NCI-H345 treated with DMSO at 0.1 percent for 48 hours (cell line): Measurements from ENCODE around the gene SATB2.
A peak's percentile ranks its signal among the peaks of the same experiment; 100 is the strongest.

Source experiments
- DNase-seq: peaks from one replicate; lab custom pipeline; 2025; ENCODE audit not compliant: unreplicated experiment; lab: John Stamatoyannopoulos, UW

Gene SATB2

GRCh38 chr2:199457147-199458008 lies at the start of gene SATB2:
TSS of gene SATB2 (minus strand) at chr2:199457939. CDS start at chr2:199456037, 1,902 bp downstream.
- no peak for DNase-seq

- no peak for DNase-seq
Observed at GRCh38 chr2:199505755-199506403, 48.1 kb upstream of the SATB2 start.

DNA sequence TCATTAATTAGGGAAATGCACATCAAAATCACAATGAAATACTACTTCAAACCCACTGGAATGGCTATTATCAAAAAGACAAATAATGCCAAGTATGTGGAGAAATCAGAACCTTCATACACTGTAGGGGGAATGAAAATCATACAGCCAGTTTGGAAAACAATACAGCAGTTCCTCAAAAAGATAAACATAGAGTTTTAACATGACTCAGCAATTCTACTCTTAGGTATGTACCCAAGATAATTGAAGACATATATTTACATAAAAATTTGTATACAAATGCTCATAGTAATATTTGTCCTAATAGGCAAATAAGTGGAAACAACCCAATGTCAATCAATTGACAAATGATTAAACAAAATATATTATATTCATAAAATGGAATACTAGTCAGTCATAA lies 45.4 kb upstream of the SATB2 start:
- DNase-seq, result no peak

GRCh38 chr2:199499005-199499404 lies 41.3 kb upstream of the SATB2 start:
- DNase-seq, result no peak

DNA sequence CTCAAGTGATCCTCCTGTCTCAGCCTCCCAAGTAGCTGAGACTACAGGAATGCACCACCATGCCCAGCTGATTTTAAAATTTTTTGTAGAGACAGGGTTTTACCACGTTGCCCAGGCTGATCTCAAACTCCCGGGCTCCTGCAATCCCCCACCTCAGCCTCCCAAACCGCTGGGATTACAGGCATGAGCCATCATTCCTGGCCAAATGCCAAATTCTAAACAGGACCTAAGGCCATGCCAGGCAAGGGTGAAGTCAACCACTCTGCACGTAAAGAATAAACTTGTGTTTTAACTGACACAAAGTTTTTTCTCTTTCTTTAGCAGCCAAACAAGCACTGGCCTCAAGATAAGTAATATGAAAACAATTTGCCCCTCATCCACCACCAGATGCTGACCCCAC lies 37.4 kb upstream of the SATB2 start:
- no peak for DNase-seq

DNA sequence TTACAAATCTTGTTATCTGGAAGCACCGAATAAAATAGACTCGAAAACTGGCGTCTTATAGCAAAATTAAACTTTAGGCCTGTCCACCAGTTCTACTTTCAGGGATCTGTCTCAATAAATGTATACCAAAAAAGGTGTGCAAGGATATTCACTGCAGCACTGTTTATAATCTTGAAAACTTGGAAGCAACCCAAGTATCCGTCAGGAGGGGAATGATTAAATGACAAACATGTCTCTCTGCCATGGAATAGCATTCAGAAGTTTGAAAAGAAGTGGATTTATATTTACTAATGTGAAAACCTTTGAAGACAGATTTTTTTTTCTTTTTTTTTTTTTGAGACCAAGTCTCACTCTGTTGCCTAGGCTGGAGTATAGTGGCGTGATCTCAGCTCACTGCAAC lies 32.3 kb upstream of the SATB2 start:
- no peak for DNase-seq

DNA sequence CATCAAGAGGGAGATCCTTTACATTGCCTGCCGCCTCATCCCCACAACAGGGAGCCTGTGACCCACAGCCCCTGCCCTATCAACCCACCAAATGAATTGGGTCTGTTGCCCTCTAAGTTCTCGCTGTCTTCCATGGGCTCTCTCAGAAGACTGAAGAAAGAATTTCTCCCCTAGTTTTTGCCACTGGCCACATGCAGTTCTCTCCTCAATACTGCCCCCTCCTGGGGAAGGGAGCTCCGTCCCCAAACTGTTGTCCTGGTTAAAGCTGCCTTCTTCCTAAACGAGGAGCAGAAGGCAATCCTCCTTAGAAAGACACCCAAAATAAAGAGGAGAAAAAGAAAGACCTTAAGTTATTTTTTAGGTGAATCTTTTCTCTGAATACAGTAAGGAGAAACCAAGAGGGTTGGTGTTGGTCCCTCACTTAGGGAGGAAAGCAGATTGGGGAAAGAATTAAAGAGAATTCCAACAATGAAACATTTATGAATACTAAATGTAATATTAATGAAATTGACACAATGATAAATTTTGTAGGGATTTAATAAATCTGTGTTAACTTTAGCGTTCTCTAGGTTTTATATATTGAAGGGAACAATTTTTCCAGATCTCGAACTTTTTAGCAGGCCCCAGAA lies 31.1 kb upstream of the SATB2 start:
- DNase-seq, result no peak

DNA sequence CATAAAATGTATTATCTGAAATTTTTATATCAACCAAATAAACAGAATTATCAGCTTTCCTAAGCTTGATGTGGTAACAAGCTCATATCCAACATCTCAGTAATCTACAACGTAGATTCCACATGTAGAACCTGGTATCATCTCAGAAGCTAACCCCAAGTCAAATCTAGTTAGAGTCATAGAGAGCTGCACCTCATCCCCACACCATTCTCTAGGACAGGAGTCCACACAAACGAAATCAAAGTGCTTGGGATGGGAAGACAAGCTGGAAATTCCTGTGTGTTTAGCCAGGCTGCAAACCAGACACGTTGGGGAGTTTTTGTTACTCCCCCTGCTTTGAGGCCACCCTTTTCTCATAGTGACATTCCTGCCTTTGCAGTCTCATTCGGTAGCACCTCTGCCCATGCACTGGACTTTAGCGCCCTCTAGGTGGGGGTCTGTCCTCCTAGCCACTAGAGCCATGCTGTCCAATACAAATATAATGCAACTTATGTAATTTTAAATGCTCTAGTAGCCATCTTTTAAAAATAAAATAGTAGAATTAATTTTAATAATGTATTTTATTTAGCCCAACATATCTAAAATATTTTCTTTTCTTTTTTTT lies 28.1 kb upstream of the SATB2 start:
- DNase-seq, result peak; percentile 12

GRCh38 chr2:199484927-199485326 lies 27.2 kb upstream of the SATB2 start:
- no peak for DNase-seq

DNA sequence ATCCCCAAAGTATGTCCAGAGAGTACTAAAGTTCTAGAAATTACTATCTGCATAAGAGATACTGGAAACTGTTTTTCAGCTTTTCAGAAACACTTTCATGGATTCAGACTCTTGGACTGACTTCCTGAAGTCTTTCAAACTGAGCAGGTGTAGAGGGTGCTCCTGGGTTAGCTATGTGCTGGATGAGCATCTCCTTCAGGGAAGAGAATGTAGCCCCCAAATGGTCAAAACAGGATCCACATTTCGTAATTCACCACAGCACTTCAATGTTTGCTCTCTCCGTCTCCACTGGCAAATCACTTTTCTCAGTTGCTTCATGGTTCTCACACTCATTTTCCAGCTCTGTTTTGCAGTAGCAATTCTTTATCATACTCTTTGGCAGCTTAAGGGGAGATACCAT lies 23.2 kb upstream of the SATB2 start:
- no peak for DNase-seq

DNA sequence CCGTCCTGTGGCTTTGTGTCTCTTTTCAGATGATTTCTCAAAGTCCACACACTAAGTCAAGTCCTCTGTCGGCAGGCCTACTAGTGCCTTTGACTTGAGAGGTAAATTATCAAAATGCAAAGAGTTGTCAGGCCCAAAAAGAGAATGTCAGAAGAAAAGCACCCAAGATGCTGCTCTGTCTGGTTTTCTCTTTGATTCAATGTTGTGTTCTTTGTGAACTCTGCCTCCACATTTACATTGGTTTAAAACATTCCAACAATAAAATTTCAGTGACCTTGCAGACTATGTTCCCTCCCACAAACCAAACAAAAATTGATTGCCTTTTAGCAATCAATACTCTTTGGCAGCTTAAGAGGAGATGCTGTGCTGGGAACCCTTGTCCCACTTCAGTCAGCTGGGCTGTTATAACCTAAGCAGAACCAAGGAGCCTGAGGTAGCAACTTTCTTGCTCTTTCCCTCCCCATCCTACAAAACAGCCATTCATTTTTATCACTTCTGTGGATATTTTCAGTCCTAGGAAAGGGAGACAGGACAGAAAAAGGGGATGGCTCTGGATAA lies 19.6 kb upstream of the SATB2 start:
- DNase-seq, result no peak

GRCh38 chr2:199471443-199472057 lies 13.8 kb upstream of the SATB2 start:
- no peak for DNase-seq

GRCh38 chr2:199470672-199471442 lies 13.1 kb upstream of the SATB2 start:
- no peak for DNase-seq

GRCh38 chr2:199470361-199470671 lies 12.6 kb upstream of the SATB2 start:
- no peak for DNase-seq

- no peak for DNase-seq
Observed at GRCh38 chr2:199469514-199470360, 12.0 kb upstream of the SATB2 start.

- no peak for DNase-seq
Observed at GRCh38 chr2:199468561-199469513, 11.1 kb upstream of the SATB2 start.

DNA sequence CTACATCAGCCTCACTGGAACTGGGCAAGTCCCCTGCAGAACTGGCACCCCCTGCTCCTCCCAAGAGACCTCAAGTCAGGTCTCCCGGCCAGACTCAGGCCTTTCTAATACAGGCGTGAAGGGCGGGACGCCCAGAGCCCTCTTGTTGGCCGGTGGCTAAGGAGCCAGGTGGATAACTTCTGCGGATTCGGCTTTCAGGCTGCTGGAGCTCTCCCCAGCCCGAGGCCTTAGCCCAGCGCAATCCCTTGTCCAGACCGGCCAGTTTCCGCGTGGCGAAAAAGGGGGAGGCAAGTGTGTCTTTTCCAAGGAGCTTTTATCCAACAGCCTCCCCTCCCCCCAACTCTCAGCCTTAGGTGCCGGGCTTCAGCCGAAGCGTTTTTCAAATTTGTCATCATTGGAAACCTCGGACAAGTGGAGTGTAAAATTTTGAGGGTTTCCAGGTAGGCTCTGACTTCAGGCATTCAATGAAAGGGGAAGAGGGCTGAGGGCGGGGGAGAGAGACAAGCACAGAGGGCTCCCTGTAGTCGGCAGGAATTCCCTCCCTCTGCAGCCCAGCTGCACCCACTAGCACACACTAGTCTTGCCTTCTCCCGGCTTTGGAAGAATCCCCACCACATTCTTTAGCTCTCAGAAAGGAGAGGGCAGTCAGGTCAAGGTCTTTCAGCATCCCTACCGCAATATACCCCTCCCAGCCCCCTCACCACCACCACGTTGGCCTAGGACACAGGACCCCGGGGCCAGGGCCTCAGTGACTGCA lies 9.5 kb upstream of the SATB2 start:
- no peak for DNase-seq

GRCh38 chr2:199466692-199467065 lies 8.9 kb upstream of the SATB2 start:
- no peak for DNase-seq
